Fibroblast of skin of abdomen (primary cell): Measurements from ENCODE around the gene NELL1.

Source experiments
- DNase-seq: peaks from one replicate; pipeline ENCODE4 v3.0.0-alpha.2; 2013

NELL1 gene

DNA sequence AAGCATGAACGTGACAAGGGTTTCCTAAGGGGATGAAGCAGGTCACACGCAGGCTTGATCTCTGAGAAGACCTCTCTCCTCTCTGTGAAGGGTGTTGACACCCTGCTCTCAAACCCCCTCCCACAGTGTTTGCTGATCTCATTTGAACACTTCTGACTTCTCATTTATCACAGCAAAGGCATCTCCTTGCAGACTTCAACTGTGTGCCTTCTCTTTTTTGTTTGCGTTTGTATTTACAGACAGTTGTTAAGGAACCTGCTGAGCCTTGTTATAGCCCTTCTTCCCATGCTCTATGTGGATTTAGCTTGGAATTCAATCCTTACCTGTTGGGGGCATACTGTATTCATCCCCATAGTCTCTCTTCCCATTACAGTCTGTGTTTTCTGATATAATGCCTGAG, 206.5 kb downstream of the NELL1 start:
- DNase-seq, result no peak

DNA sequence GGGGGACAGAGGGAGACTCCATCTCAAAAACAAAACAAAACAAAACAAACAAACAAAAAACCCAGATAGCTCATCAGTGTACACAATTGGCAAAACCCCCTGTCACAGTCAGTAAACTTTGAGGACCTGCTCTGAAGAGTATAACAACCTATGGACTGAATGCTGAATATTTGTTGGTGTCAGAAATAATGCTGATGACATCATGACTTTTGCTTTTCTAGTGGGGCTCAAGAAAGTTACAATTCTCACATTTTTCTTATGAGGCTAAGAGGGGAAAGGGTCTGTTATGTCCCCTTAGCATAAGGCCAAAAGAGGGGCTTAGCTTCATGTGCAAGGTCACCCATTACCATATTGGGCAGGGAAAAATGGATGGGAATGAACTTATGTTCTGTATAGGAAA, 207.4 kb downstream of the NELL1 start:
- no peak for DNase-seq

DNA sequence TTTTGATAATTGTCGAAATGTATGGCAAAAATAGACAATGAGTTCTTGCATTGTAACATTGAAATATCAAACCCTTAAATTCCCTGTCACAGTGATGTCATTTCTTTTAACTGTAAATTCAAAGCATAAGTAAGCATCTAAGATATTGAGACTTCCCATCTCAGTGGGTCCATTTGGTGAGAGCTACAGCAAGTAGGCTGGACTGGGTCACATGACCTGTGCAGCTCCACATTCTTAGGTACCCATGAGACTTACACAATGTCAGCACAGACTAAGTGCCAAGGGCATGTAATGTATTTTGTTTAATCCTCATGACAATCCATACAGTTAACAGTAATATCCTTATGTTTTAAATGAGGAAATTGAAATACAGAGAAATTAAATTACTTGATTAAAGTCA, 210.7 kb downstream of the NELL1 start:
- no peak for DNase-seq

DNA sequence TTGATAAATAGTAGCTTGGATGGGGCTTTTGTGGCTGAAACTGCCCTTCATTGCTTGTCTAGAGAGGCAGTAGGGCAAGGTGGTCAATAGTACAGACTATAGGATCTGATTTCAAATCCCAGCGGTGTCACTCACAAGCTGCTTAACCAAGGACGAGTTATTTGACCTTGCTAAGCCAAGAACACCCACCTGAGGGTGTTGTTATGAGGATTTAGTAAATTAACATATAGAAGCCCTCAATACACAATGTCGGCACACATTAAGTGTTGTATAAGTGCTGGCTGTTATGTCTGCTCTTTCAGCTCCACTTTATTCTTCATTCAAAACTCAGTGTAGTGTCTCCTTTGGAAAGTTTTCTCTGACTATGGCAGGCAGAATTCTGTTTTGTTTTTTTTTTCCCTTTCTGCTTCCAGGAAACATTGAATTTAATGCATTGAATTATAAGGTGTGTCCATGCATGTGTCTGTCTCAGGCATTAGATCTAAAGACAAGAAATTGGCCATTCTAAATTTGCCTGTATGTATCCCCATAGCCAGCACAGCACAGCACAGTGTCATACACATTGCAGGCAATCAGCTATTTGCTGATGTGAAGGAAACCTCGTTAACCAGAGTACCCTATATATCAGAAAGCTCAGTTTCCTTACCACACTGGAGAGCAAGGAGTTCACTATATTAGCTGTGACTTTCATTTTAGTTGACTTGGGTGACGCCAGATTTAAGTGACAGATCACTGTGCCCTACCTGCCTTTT, 212.1 kb downstream of the NELL1 start:
- DNase-seq, result no peak

DNA sequence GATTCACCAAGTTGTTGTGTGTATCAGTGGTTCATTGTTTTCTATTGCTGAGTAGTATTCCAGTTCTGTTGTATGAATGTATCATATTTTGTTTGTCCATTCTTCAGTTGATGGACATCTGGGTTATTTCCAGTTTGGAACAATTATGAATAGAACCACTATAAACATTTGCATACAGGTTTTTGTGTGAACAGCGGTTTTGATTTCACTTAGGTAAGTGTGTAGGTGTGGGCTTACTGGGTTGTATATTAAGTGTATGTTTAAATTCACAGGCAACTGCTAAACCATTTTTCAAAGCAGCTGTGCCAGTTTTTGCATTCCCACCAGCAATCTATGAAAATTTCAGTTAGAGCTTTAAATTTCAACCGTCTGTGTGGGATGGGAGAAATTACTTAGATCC, 217.8 kb downstream of the NELL1 start:
- DNase-seq, result no peak

DNA sequence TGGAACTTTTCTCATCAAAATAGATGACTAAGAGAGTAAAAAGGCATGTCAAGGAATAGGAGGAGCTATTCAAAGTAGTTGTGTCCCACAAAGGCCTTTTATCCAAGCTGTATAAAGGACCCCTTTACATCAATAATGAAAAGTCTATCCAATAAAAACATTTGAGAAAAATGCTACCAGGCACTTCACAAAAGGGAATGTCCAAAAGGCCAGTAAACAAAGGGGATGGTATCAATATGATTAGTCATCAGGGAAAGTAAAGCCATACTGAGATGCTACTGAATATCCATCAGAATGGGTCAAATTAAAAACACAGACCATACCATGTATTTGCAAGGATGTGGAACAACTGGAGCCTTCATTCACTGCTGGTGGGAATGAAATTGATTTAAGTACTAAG, 224.9 kb downstream of the NELL1 start:
- DNase-seq, result no peak

DNA sequence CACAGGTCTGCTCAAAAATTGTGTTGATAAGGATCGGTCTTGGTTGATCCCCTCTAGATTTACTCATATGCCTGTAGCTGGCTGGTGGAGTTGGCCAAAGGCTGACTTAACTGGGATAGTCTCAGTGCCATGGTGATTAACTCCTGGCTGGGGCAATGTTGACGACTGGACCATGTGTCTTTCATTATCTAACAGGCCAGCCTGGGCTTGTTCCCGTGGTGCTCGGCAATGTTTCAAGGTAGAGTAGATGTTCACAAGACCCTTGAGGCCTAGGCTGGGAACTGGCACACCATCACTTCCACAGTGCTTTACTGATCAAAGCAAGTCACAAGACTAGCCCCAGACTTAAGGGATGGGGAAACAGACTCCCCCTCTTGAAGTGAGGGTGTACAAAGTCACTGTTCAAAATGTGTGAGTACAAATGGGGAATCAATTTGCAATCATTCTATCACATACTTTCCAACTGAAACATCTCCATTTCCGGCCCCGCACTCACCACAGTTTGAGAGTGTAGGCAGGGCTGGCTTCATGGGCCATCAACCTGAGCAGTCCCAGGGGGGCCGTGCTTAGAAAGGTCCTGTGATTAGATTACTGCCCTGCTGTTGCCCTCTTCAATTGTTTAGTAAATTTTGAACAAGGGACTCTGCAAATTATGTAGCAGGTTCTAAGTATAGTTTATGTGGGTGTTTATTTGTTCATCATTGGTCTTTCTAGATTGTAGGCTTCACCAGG, 240.8 kb downstream of the NELL1 start:
- no peak for DNase-seq

DNA sequence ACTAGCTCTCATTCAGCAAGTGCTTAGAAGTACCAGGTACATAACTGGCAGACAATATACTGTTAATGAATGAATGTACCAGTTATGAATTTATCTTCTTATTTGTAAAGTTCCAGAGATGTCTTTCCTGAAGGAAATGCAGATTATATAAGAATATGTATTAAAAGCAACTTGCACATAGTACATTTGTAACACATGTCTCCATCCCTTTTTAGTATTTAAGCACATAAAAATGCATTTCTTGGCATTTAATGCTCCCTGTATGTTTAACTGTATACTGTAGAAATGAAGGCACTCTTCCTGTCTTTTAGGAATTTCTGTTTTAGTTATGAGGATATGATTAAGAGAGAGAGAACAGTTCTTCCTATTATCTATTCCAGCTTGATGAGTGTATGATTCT, 241.3 kb downstream of the NELL1 start:
- DNase-seq, result no peak

DNA sequence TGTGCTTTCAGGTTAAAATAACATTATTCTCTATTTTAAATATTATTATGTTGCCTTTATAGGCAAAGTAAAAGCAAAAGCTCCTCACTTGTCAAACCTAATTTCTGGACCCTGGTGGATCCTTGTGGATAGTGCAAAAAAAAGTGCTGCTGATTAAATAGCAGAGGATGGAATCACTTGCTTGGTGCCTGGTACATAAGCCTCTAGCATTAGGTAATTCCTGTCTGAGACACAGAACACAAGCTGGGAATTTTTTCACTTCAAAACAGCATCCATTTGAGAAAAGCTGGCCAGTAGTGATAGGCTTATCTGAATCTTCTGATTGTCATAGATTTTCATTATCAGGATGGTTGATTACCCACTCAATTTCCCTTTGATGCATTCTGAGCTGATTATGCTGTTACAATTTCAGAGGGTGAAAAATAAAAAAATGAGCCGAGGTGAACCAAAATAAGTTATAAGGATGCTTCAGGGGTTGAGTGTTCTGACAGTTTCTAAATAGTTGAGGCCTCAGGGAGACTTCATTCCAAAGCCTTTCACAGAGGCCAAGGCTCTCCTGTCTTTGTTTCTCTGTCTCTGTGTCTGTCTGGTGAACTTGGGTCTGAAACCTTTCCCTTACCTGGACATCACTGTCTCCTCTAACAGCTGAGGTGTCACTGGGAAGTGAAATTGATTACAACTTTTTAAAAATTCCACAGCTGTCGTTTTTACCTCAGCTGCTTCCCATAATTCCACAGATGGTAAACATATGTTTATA, 242.9 kb downstream of the NELL1 start:
- no peak for DNase-seq

DNA sequence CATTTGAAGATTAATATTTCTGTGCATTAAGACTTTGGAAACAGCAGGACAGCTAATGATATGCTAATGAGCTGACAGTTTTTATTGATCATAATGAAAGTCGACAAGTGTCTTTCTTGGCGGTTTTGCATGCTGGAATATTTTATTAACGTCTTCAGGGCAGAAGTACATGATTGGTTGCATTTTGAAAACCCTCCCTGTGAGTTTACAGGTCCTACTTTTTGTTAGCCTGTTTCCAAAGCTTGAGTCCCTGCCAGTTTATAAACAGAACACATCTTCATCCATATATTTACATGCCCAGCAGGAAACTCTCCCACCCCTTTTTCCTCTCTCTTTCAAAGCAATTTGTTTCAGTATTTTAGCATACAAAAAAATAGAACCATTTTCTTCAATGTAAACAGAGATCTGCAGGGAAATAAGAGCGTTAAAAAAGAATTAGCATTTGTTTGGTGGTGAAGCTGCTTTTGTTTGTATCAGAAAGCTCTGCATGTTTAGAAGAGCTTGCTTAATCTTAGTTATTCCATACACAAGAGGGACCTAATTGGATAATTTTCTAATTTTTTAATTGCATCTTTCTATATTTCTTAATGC, 243.6 kb downstream of the NELL1 start:
- DNase-seq, result no peak

DNA sequence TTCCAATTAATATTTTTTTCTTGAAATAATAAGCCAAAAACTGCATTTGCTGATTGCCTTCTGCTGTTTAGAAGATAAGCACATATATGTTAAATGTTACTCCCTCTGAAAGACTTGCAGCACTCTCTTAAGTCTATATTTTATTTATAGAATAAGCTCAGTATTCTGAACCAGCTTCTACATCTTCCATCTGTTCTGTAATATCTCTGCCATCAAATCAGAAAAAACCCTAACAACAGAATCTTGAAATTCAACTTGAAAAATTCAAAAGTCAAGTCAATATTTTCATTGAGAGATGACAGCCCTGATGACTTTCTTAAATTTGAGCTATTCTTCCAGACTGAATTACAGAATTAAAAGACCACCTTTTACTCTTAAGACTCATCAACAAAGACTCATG, 247.9 kb downstream of the NELL1 start:
- no peak for DNase-seq

DNA sequence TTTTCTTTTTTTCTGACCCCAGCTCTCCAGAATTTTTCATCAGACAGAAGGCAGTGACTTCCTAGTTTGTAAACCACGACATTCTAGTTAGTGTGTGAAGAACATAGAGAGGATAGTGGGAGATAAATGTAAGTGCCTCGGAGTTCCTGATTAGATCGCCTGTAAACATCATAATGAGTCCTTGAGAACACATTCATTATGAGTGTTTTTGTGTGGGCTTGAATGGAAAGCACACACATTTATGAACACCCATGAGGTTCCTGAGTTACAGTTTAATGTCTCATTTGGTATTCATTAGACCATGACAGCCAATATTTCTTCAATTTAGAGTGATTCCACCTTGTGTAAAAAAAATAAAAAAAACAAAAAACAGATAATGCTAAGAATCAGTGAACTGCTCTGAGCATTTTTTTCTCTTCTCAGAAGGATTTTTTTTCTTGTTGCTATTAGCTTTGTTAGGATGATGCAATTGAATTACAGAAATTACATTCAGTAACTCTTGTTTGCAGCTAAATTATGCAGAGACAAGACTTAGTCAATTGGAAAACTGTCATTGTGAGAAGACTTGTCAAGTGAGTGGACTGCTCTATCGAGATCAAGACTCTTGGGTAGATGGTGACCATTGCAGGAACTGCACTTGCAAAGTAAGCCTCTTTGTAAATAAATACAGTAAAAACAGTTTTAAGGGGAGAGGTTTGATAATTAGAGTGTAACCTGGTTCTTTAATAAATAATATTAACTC, 257.6 kb downstream of the NELL1 start:
- DNase-seq, result no peak

DNA sequence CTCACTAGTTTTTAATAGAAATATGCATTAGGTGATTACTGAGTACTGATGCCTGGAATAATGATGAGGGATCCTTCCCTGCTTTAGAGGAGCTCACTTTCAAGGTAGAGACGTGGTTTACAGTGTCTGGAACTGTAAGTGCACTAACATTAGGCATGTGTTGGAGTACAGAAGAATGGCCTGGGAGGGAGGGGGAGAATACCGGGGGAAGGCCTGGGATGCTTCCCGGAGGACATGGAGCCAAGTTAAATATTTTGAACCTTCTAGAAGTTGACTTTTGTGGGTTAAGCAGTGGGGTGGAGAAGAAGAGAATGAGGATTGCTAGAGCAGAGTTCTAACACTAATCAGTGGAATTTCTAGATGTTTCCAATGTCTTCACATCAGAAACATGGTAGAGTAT, 261.6 kb downstream of the NELL1 start:
- no peak for DNase-seq

DNA sequence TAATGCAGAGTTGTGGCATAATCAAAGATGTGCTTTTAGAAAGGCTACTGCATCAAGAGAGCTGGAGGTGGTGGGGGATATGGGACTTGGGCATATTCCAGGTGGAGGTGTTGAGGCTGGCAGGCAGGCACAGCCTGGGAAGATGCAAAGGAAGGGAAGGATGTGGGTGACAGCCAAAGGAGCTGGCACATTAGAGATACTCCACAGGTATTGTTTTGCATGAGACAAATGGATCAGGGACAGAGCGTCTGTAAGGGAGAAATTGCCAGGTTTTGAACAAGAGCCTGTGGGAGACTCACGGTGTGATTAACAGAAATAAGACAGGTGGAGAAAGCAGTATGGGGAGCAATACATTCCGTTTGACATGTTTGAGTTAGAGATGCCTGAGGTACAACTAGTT, 263.7 kb downstream of the NELL1 start:
- no peak for DNase-seq

DNA sequence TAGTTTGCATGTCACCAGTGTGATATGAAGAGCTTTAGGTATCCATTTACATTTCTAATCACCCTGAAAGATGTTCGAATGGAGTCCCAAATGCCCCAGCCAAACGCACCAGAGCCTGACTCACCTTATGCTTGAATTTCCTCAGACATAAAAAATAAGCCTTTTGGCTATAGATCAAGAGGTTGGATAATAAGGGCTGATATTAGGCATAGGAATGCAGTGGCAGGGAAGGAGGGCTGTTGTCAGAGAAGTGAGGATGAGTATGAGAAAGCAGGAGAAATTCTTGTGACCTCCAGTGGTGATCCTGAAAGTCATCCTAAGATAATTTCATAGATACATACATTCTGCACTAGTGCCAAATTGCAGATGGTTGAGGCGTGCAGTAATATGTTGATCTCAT, 264.6 kb downstream of the NELL1 start:
- DNase-seq, result no peak

DNA sequence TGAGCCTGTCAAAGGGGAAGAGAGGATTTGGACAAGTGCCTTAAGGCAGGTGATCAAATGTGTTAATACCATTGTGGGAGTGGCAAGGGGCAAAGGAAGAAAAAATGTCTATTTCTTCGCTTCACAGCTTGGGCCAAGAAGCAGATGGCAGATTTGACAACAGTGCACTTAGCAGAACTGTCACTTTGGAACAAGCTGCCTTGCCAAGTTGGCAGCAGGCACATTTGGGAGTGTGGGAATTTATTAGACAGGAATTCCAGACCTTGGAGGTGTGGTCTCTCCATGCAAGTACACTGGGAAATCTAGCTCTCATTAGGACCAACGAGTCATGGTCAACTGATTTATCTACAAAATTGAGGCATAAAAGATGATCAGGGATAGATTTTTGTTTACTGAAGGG, 265.1 kb downstream of the NELL1 start:
- no peak for DNase-seq

DNA sequence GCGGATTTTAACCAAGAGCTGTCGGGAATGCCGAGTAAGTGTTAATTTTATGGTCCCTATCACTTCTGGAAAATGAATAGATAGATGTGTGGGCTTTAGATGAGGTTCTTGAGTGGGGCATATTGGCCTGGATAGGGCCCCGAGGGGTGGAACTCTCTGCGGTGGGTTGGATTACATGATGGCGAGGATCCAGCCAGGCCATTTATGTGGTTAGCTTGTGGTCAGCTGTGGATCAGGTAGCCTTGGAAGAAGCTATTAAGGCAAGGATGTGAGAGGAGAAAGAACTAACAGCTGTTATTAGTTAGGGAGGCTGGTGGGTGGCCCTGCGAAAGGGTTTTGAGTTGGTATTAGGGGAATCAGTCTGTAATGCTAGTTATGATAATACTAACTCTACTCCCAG, 268.4 kb downstream of the NELL1 start:
- DNase-seq, result no peak

DNA sequence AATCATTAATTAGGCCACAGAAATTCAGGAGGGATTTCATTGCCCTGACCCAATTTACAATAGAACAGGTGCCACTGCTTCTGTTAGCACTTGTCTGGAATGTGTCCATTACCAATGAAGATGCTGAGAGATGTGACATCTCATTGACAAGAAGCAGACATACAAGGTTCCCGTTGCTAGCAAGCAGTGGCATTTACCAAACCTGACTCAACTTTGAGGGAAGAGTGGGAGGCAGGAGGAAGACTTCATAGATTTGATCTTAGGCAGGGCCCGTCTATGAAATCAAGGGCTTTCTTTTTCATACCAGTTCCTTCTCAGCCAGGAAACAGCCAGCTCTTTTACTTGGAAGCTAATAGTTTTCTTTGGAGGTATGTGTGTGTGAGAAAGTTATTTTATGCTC, 280.2 kb downstream of the NELL1 start:
- DNase-seq, result no peak

DNA sequence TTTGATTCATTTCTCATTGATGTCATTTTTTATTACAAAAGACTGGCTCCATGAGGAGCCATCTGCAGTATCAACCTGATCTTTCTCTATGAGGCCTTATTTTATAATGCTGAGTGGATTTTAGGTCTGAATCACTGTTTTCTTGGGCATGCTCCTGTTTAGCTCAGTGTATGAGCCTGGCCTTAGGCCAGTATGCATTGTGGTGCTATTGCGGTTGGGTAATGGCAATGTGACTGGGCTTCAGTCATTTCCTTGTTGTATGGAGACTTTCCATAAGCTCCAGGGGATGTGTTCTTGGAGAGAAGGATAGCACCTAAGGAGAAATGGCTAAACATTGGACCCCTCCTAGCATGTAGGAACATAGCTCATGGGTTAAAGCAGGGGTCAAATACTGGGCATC, 293.2 kb downstream of the NELL1 start:
- no peak for DNase-seq

DNA sequence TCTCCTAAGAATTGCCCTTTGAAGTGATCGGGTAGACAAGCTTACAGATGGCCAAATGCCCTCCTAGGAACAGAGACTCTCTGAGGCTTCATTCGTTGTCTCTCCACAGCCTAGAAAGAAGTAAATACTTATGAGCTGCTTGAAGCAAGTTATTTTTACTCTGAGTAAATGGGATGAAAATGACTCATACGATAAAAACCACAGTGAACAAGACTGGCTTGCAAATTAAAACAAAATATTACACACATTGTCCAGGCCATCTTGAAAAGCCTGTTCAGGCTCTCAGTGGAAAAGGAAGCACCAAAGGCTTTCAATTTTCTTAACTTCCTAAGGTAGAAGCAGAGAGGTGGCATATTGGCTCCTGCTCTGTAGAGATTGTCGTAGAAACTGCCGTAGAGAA, 294.2 kb downstream of the NELL1 start:
- DNase-seq, result no peak

DNA sequence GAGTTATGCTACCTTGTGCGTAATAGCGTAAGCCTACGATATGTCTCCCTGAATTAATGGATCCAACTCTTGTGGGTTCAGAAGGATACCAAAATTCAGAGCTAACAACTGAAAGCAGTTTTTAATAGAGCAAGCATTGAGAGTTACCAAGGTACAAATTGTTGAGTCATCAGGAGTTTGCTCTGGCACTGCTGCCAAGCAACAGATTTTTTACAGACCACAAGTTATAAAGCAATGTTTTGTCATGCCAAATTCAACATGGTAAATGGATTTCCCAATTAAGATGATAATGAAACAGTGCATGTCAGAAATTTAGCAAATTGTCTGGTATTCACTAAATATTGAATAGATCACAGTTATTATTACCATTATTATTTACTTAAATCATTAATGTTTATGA, 295.6 kb downstream of the NELL1 start:
- DNase-seq, result no peak

DNA sequence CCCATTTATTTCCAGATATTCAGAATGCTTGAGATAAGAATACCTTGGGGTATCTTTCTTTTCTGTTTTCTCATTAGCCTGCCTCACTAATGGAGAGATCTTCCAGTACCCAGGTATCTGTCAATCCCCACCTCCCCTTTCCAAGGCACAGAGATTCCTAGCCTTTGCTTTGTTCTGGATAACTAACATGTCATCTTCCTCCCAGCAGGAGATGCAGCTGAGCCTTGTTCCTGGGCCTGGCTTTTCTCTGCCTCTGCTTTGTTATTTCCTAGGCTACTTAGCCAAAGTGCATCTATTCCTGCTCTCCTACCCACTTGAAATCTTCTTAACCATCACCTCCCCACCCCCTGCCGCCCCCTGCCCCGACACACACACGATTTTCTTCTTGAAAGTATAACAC, 297.1 kb downstream of the NELL1 start:
- DNase-seq, result no peak
